Muscle of leg (tissue), 16 donors: ENCODE measurements around the gene APLN. TPM values are rescaled to one million over a fixed set of nuclear protein-coding genes. Genes with fewer than 3 reads are reported as not detected.
A peak's percentile ranks its signal among the peaks of the same experiment; 100 is the strongest.

ENCODE experiments used
- DNase-seq: peaks from one replicate; pipeline ENCODE4 v3.0.0; 2013
- H3K27ac ChIP-seq: one replicate; pipeline ENCODE4 v1.5.1; 2013; ENCODE audit warnings: mild to moderate bottlenecking, low read length, control low read depth
- H3K27me3 ChIP-seq: one replicate; pipeline ENCODE4 v1.6.1; 2013; ENCODE audit warnings: low read length; ENCODE audit not compliant: control insufficient read depth, insufficient read depth
- H3K36me3 ChIP-seq: one replicate; pipeline ENCODE4 v1.6.1; 2013; ENCODE audit warnings: low read length; ENCODE audit not compliant: control insufficient read depth, insufficient read depth
- H3K4me1 ChIP-seq: one replicate; pipeline ENCODE4 v1.6.1; 2013; ENCODE audit warnings: low read length; ENCODE audit not compliant: control insufficient read depth, insufficient read depth
- H3K4me3 ChIP-seq: one replicate; pipeline ENCODE4 v1.5.1; 2013; ENCODE audit warnings: low read length, control low read depth
- H3K9me3 ChIP-seq: replicated peaks from 2 replicates; pipeline ENCODE4 v1.6.1; 2013; ENCODE audit warnings: low read depth, low read length; ENCODE audit not compliant: control insufficient read depth
- WGBS: methylation state at CpG from one replicate; pipeline ENCODE4 v1.1.5; 2013; ENCODE audit warnings: missing lambda C conversion rate; ENCODE audit not compliant: insufficient coverage; 5-methylcytosine and 5-hydroxymethylcytosine counted together
- long read RNA-seq, 11 donors: transcript quantifications; one replicate each; lab custom pipeline, GENCODE V29; 2026
- polyA plus RNA-seq, 8 donors: library from polyadenylated mRNA; unstranded; fragments of 120-200 nt; gene quantifications; one replicate each; pipeline versions ENCODE4 v1.2.1 to v1.2.3, GENCODE V29; 2013; ENCODE audit warnings: inconsistent platforms in 1 of 8, low replicate concordance in 1 of 8; ENCODE audit not compliant: insufficient read length in 8 of 8, insufficient read depth in 1 of 8
- total RNA-seq: library from RNA; stranded (reverse); fragments of 120-200 nt; gene quantifications from one replicate; pipeline ENCODE4 v1.2.4, GENCODE V29; 2013

APLN gene, protein sequence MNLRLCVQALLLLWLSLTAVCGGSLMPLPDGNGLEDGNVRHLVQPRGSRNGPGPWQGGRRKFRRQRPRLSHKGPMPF
- total RNA-seq (5.7 TPM), polyA plus RNA-seq (10 to 100 TPM in 7 of 8 donors, 1 to 10 TPM in 1; 9.0 to 29.3 (median 17.4) TPM)
- long read RNA-seq, donor 1: 0 reads
- long read RNA-seq, donor 2, partial matches to known transcripts: 0 of 2 reads
- long read RNA-seq, donor 2, other reads (novel, unspliced or antisense): 0 of 2 reads
- long read RNA-seq, donor 3, partial matches to known transcripts: 0 of 3 reads
- long read RNA-seq, donor 3, other reads (novel, unspliced or antisense): 0 of 3 reads
- long read RNA-seq, donor 4, transcript APLN-201 (3 exons, 3,205 nt): major isoform, 9 of 9 reads
- long read RNA-seq, donor 4, partial matches to known transcripts: 0 of 9 reads
- long read RNA-seq, donor 4, other reads (novel, unspliced or antisense): 0 of 9 reads
- long read RNA-seq, donor 5, transcript APLN-201 (3 exons, 3,205 nt): major isoform, 12 of 12 reads
- long read RNA-seq, donor 5, partial matches to known transcripts: 0 of 12 reads
- long read RNA-seq, donor 5, other reads (novel, unspliced or antisense): 0 of 12 reads
- long read RNA-seq, donor 6, transcript APLN-201 (3 exons, 3,205 nt): major isoform, 8 of 8 reads
- long read RNA-seq, donor 6, partial matches to known transcripts: 0 of 8 reads
- long read RNA-seq, donor 6, other reads (novel, unspliced or antisense): 0 of 8 reads
- long read RNA-seq, donor 7, transcript APLN-201 (3 exons, 3,205 nt): major isoform, 15 of 50 reads
- long read RNA-seq, donor 7, partial matches to known transcripts: 35 of 50 reads
- long read RNA-seq, donor 7, other reads (novel, unspliced or antisense): 0 of 50 reads
- long read RNA-seq, donor 8, partial matches to known transcripts: 0 of 4 reads
- long read RNA-seq, donor 8, other reads (novel, unspliced or antisense): 0 of 4 reads
- long read RNA-seq, donor 9, transcript APLN-201 (3 exons, 3,205 nt): major isoform, 10 of 10 reads
- long read RNA-seq, donor 9, partial matches to known transcripts: 0 of 10 reads
- long read RNA-seq, donor 9, other reads (novel, unspliced or antisense): 0 of 10 reads
- long read RNA-seq, donor 10, transcript APLN-201 (3 exons, 3,205 nt): major isoform, 7 of 7 reads
- long read RNA-seq, donor 10, partial matches to known transcripts: 0 of 7 reads
- long read RNA-seq, donor 10, other reads (novel, unspliced or antisense): 0 of 7 reads
- long read RNA-seq, donor 11, partial matches to known transcripts: 0 of 1 reads
- long read RNA-seq, donor 11, other reads (novel, unspliced or antisense): 0 of 1 reads

- H3K4me3 ChIP-seq: peak within 1 kb of the TSS; percentile 41
- H3K36me3 ChIP-seq: no peaks in the 10 kb centered on the region
- H3K27ac ChIP-seq: no peak within 1 kb of the TSS
- 26% methylated on average over 55 of the region's 67 CpGs for WGBS
- no peaks in the 10 kb centered on the region for H3K9me3 ChIP-seq
- H3K27me3 ChIP-seq: peaks cover 43% of the 10 kb centered on the region
- H3K4me1 ChIP-seq: peaks cover 21% of the 10 kb centered on the region
- DNase-seq: peak; percentile 63
Observed at GRCh38 chrX:129654652-129655546, at the start of gene APLN. TSS of gene APLN (minus strand) at chrX:129654956. CDS start at chrX:129654630, 326 bp downstream.

DNA sequence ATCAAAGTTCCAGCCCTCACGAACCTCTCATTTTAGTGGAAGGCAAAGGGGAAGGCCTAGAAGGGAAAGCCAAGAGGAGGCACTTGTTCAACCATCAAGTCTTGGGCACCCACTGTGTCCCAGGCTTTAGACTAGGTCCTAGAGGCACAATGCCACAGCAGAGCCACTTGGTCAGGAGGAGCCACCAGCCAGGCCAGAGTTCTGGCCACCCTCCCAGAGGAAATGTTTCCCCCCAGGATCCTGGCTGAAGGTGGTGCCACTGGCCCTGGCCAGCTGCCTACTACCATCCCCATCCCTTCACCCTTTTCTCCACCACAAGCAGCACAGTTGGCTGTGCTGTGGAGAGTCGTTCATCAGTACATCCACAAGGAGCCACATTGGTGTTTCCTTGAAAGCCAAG, 49.7 kb upstream of the APLN start:
- Histone ChIP-seq H3K36me3 (no peaks in the 10 kb centered on the region), H3K27ac (no peak overlapping the region), H3K27me3 (peaks cover 26% of the 10 kb centered on the region), H3K9me3 (peaks cover 6% of the 10 kb centered on the region), H3K4me1 (peaks cover 23% of the 10 kb centered on the region), H3K4me3 (no peak overlapping the region)
- WGBS: 75% methylated on average over 1 of the region's 2 CpGs
- no peak for DNase-seq

DNA sequence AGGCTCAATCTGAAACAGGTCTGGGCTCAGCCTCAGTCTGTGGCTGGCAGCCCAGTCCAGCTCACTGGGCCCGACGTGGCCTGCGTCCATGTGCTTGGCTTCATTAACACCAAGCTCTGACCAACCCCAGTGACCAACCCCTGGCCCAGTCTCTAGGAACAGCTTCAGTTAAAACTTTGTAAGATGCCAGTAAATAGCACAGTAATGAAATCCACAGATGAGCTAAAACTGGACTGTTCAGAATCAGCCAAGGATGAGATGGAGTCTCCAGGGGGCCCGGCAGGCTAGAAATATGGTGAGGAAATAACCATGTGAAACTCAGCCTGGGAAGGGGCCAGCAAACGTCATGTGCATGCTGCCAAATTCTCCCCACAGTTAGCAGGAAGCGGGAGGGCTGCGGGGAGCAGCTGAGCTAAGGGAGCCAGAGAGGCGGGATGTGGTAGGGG, 46.9 kb upstream of the APLN start:
- WGBS: 40% methylated on average over 7 of the region's 8 CpGs
- H3K27me3 ChIP-seq: peaks cover 29% of the 10 kb centered on the region
- H3K9me3 ChIP-seq: no peaks in the 10 kb centered on the region
- no peaks in the 10 kb centered on the region for H3K36me3 ChIP-seq
- H3K4me3 ChIP-seq: no peak overlapping the region
- peaks cover 20% of the 10 kb centered on the region for H3K4me1 ChIP-seq
- H3K27ac ChIP-seq: peak overlapping the region; percentile 52
- DNase-seq: peak; percentile 97

DNA sequence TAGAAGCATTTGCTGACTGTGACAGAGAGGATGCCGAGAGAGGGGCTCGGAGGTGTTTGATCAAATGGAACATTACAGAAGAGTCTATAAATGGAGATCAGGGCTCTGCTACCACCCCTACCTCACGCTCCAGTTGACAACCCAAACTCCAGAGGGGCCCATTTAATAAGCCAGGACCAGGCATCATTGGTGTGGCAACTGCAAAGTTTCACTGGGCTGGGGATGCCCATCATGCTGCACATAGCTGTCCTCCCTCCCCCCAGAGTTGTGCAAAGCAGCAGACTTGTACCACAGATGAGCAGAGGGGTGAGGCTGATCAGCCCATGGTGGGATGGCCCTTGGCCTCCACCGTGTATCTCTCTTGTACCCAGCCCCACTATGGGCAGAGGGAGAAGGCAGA, 45.8 kb upstream of the APLN start:
- H3K36me3 ChIP-seq: no peaks in the 10 kb centered on the region
- H3K4me1 ChIP-seq: peaks cover 15% of the 10 kb centered on the region
- peaks cover 34% of the 10 kb centered on the region for H3K27me3 ChIP-seq
- 88% methylated on average over 3 of the region's 4 CpGs for WGBS
- no peak overlapping the region for H3K27ac ChIP-seq
- DNase-seq: no peak
- no peaks in the 10 kb centered on the region for H3K9me3 ChIP-seq
- no peak overlapping the region for H3K4me3 ChIP-seq

DNA sequence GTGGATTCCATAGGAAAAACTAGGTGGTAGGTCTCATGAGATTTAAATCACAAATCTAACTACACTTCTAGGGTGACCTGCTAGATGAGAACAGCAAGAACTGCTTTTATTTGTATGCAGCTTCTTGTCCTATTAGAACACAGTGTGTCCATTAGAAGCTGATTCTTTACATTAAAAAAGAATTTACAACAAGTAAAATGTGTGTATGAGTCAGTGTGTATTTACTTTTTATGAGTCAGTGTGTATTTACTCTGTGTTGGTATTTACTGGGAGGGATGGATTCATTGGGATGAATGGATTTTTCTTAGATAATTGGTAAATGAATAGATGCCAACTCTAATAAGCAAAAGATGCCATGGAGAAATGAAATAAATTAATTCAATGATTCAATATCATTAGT, 43.4 kb upstream of the APLN start:
- Histone ChIP-seq H3K4me3 (no peak overlapping the region), H3K4me1 (peaks cover 15% of the 10 kb centered on the region), H3K27ac (no peak overlapping the region), H3K36me3 (no peaks in the 10 kb centered on the region), H3K9me3 (no peaks in the 10 kb centered on the region), H3K27me3 (peaks cover 24% of the 10 kb centered on the region)
- DNase-seq: no peak

DNA sequence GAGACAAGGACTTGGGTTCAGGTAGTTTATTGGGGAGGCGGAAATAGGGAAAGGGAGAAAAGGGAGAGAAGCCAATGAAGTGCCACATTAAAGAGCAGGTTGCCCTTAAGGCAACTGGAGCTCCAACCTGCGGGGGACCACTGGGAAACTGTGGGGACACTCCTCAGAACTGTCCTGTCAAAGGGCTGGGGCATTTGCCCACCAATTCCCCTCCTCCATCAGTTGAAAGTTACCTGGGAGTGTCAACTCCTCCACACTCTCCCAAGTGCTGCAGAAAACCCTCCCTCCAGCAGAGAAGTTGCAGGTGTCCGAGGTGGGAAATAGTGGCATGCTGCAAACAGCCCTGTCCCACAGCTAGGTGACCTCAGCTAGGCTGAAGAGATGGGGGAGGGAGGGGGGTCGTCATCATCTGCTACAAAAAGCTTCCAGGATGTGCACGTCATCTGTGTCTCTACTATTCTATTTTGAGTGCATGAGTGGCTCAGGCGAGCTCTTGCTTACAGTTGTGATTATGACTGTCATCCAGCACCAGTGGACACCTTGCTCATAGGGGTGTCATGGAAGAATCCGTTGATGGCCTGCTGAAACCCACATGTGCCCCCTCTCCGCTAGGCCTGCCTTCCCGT, 42.6 kb upstream of the APLN start:
- 54% methylated on average over 6 of the region's 9 CpGs for WGBS
- H3K27ac ChIP-seq: no peak overlapping the region

GRCh38 chrX:129696463-129697155, 41.9 kb upstream of the APLN start:
- Histone ChIP-seq H3K9me3 (no peaks in the 10 kb centered on the region), H3K4me3 (no peak overlapping the region), H3K4me1 (peaks cover 11% of the 10 kb centered on the region), H3K36me3 (no peaks in the 10 kb centered on the region), H3K27me3 (peaks cover 25% of the 10 kb centered on the region), H3K27ac (no peak overlapping the region)
- no peak for DNase-seq
- WGBS: 46% methylated on average over 3 of the region's 8 CpGs

More for the DNA sequence above, 42.6 kb upstream of the APLN start:
- Histone ChIP-seq H3K9me3 (no peaks in the 10 kb centered on the region), H3K4me3 (no peak overlapping the region), H3K27me3 (peaks cover 25% of the 10 kb centered on the region), H3K36me3 (no peaks in the 10 kb centered on the region), H3K4me1 (peaks cover 15% of the 10 kb centered on the region)
- peak; percentile 17 for DNase-seq

DNA sequence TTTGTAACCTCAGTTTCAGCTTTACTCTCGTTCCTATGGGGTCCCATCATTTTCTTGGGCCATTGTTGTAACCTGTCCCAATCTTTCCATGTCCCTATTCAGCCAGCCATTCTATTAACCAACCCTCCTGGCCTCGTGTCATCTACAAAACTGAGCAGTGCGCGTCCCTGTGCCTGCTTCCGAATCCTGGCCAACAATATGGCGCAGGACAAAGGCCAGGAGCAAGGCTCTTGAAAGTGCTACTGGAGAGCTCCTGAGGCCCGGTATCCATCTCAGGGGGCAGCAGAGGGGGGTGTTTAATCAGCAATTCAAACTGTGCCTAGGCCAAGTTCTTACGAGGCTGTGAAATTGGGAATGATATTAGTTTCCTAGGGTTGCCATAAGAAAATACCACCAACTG, 41.2 kb upstream of the APLN start:
- 83% methylated on average over 6 of the region's 8 CpGs for WGBS
- no peak overlapping the region for H3K27ac ChIP-seq
- peaks cover 25% of the 10 kb centered on the region for H3K27me3 ChIP-seq
- H3K9me3 ChIP-seq: no peaks in the 10 kb centered on the region
- no peak overlapping the region for H3K4me3 ChIP-seq
- H3K36me3 ChIP-seq: no peaks in the 10 kb centered on the region
- no peak for DNase-seq
- peaks cover 4% of the 10 kb centered on the region for H3K4me1 ChIP-seq
